ENCODE data around the gene RAC2.
"Not testable (repeated sequence)": the region's sequence is repeated elsewhere in the genome, so short reads cannot be mapped to it uniquely, and the experiment has no call there.

RAC2 gene

GRCh38 chr22:37206118-37206840 lies 37.8 kb downstream of the RAC2 start:
- no peak for DNase-seq (ENCODE audit: low read depth)

- DNase-seq (ENCODE audit: low read depth) = no peak
Measured at GRCh38 chr22:37205046-37205445, 39.0 kb downstream of the RAC2 start.

- DNase-seq (ENCODE audit: low read depth) = no peak
Measured at GRCh38 chr22:37204045-37204655, 39.9 kb downstream of the RAC2 start.

- no peak for DNase-seq (ENCODE audit: low read depth)
Measured at GRCh38 chr22:37203354-37204044, 40.6 kb downstream of the RAC2 start.

GRCh38 chr22:37202716-37203115 lies 41.4 kb downstream of the RAC2 start:
- no peak for DNase-seq (ENCODE audit: low read depth)

GRCh38 chr22:37202001-37202555 lies 42.0 kb downstream of the RAC2 start:
- DNase-seq (ENCODE audit: low read depth) = no peak

- not testable (repeated sequence) for DNase-seq (ENCODE audit: low read depth)
Measured at GRCh38 chr22:37201443-37201820, 42.6 kb downstream of the RAC2 start.

- no peak for DNase-seq (ENCODE audit: low read depth)
Measured at GRCh38 chr22:37199760-37200108, 44.3 kb downstream of the RAC2 start.

- peak; percentile 97 for DNase-seq (ENCODE audit: low read depth)
Measured at GRCh38 chr22:37199103-37199759, 44.8 kb downstream of the RAC2 start.

GRCh38 chr22:37198258-37199102 lies 45.6 kb downstream of the RAC2 start:
- peak; percentile 84 for DNase-seq (ENCODE audit: low read depth)

- peak; percentile 91 for DNase-seq (ENCODE audit: low read depth)
Measured at GRCh38 chr22:37197451-37198257, 46.4 kb downstream of the RAC2 start.

- peak; percentile 87 for DNase-seq (ENCODE audit: low read depth)
Measured at GRCh38 chr22:37196539-37197450, 47.3 kb downstream of the RAC2 start.

GRCh38 chr22:37195921-37196320 lies 48.1 kb downstream of the RAC2 start:
- peak; percentile 49 for DNase-seq (ENCODE audit: low read depth)

GRCh38 chr22:37194750-37195149 lies 49.3 kb downstream of the RAC2 start:
- no peak for DNase-seq (ENCODE audit: low read depth)

GRCh38 chr22:37193629-37194191 lies 50.4 kb downstream of the RAC2 start:
- peak; percentile 73 for DNase-seq (ENCODE audit: low read depth)

GRCh38 chr22:37192741-37193140 lies 51.3 kb downstream of the RAC2 start:
- no peak for DNase-seq (ENCODE audit: low read depth)

- no peak for DNase-seq (ENCODE audit: low read depth)
Measured at GRCh38 chr22:37192204-37192603, 51.9 kb downstream of the RAC2 start.

- DNase-seq (ENCODE audit: low read depth) = no peak
Measured at GRCh38 chr22:37190262-37190780, 53.7 kb downstream of the RAC2 start.

GRCh38 chr22:37188901-37189466 lies 55.1 kb downstream of the RAC2 start:
- DNase-seq (ENCODE audit: low read depth) = peak; percentile 33
